Heart left ventricle (tissue), 16 donors: Measurements from ENCODE around the gene RBBP6. TPM values are rescaled to one million over a fixed set of nuclear protein-coding genes. Genes with fewer than 3 reads are reported as not detected.

Experiments
- ATAC-seq, 4 donors: fragments of 200-7000 bp; cut with Tn5 transposase; one replicate each; pipeline ENCODE4 v1.9.1; 2020 to 2022; ENCODE audit warnings: moderate library complexity in 4 of 4, mild to moderate bottlenecking in 3 of 4, moderate number of reproducible peaks in 1 of 4
- DNase-seq, 5 donors: peaks; one replicate each; pipeline ENCODE4 v3.0.0-alpha.2; 2020
- H3K27ac ChIP-seq, 12 donors: fragments of 200-600 bp; sonication (generic) in 4 of 12; one replicate each; pipeline versions ENCODE4 v1.5.0 to v1.8.0; 2016 to 2022; ENCODE audit warnings: mild to moderate bottlenecking in 2 of 12
- H3K27me3 ChIP-seq, 9 donors: fragments of 200-600 bp; sonication (generic) in 2 of 9; one replicate each; pipeline versions ENCODE4 v1.5.1 to v1.8.0; 2016 to 2022; ENCODE audit warnings: mild to moderate bottlenecking in 3 of 9
- H3K36me3 ChIP-seq, 9 donors: fragments of 200-600 bp; sonication (generic) in 2 of 9; one replicate each; pipeline versions ENCODE4 v1.5.0 to v1.8.0; 2018 to 2022; ENCODE audit warnings: mild to moderate bottlenecking in 2 of 9
- H3K4me1 ChIP-seq, 12 donors: fragments of 200-600 bp; sonication (generic) in 4 of 12; one replicate each; pipeline versions ENCODE4 v1.5.0 to v1.8.0; 2016 to 2022; ENCODE audit warnings: mild to moderate bottlenecking in 3 of 12
- H3K4me3 ChIP-seq, 12 donors: fragments of 200-600 bp; sonication (generic) in 4 of 12; one replicate each; pipeline versions ENCODE4 v1.5.0 to v1.8.0; 2017 to 2022; ENCODE audit warnings: mild to moderate bottlenecking in 9 of 12, moderate library complexity in 4 of 12
- H3K9me3 ChIP-seq, 12 donors: fragments of 200-600 bp; sonication (generic) in 4 of 12; one replicate each; pipeline versions ENCODE4 v1.5.0 to v1.8.0; 2016 to 2022; ENCODE audit warnings: mild to moderate bottlenecking in 1 of 12
- CTCF ChIP-seq, 12 donors: fragments of 200-600 bp; sonication (generic) in 4 of 12; IDR thresholded peaks; one replicate each; pipeline versions ENCODE4 v1.5.0 to v1.8.0; 2018 to 2022; ENCODE audit warnings: antibody characterized with exemption in 12 of 12, mild to moderate bottlenecking in 5 of 12
- POLR2A ChIP-seq, 2 donors: fragments of 450-650 bp; IDR thresholded peaks; one replicate each; pipeline ENCODE4 v1.6.1; 2017; ENCODE audit warnings: antibody characterized with exemption in 2 of 2, mild to moderate bottlenecking in 2 of 2, moderate library complexity in 2 of 2
- WGBS, 4 donors: extraction: QIAGEN DNeasy Blood & Tissue Kit in 2 of 4; methylation state at CpG; one replicate each; pipeline versions ENCODE4 v1.1.5 to v1.1.7; 2013 to 2018; 5-methylcytosine and 5-hydroxymethylcytosine counted together
- intact Hi-C, 10 donors: fragments of 100-400 bp; cut with DNase I; formaldehyde crosslinking; loops; one replicate each; pipeline versions ENCODE4 v1.11.1 to v1.14.2; 2022
- polyA plus RNA-seq, 2 donors: library from polyadenylated mRNA; stranded (reverse); fragments of 200-250 nt; gene quantifications; one replicate each; pipeline ENCODE4 v1.2.3, GENCODE V29; 2013
- total RNA-seq, 9 donors: library from RNA; depleted of rRNA in 2 of 9; stranded (reverse); fragments of >200 nt in 2 of 9; fragmentation: NEBNext Ultra II Directional in 3 of 9; extraction: Animal tissue kit (Norgen Biotek cat#: 25700) in 3 of 9; gene quantifications; one replicate each; pipeline versions ENCODE4 v1.1.0 to v1.2.4, GENCODE V29; 2016 to 2023
- donor health status: ischemic (EF 13 %, LVEDD 7.1; RV severe dilation, severe dysfunction).
- donor health status: healthy with polysubstance abuse.
- donor health status: DM: no; HTN: yes; CAD: no.
- donor health status: DM: no; HTN: no; CAD: no.
- donor health status: ischemic (EF 25% LVEDD 6.9; RV normal size, moderate dysfunction).
- donor health status: ischemic (EF 25% LVEDD 5.7; RV mildly dilated, moderate dysfunction).
- donor health status: healthy.
- donor health status: DM: yes; HTN: yes; CAD: no.
- donor health status: ischemic (EF 35%, LVEDD 5.7; RV mildly dilated, moderate dysfunction).
- donor health status: nonischemic (EF 11% LVEDD 7.7; RV severe dilation, severe dysfunction).
- donor health status: DM: yes; HTN: yes; CAD: no.
- donor health status: PGD.
- donor health status: ischemic (EF 29% LVEDD 5.4; RV normal size, mild dysfunction).
- donor health status: nonischemic (EF 23%, LVEDD 6.1; RV moderate dilation, normal function).

The RBBP6 gene
- total and polyA plus RNA-seq, 11 donors: 22.2 to 44.5 (median 32.2) TPM

- TF ChIP-seq POLR2A (IDR thresholded peaks at IDR 0.05) (no peak), CTCF (IDR thresholded peaks at IDR 0.05) (no peak)
- Histone ChIP-seq H3K27ac (no peak overlapping the region), H3K4me1 (peaks cover 0 to 10% (median 0%) of the 10 kb centered on the region in 12 donors), H3K9me3 (no peaks in the 10 kb centered on the region), H3K36me3 (no peaks in the 10 kb centered on the region), H3K4me3 (no peak overlapping the region), H3K27me3 (peaks cover 0 to 3% (median 0%) of the 10 kb centered on the region in 9 donors)
- ATAC-seq (no peak), DNase-seq (no peak)
- WGBS, 4 donors: 83 to 89% (median 86%) methylated on average over 9 of the region's 9 CpGs
- intact Hi-C loops: loop anchor here in 1 of 10 donors (10.0 kb wide), 1 partner anchor 58 kb away; no protein-coding TSS in a partner anchor
Measured at GRCh38 chr16:24526701-24527495, 12.5 kb upstream of the RBBP6 start.

GRCh38 chr16:24531166-24531565 is 8.2 kb upstream of the RBBP6 start:
- no peak for TF ChIP-seq POLR2A (IDR thresholded peaks at IDR 0.05)
- TF ChIP-seq CTCF (IDR thresholded peaks at IDR 0.05): no peak
- intact Hi-C loops: loop anchor here in 1 of 10 donors (10.0 kb wide), 1 partner anchor 574 kb away; no protein-coding TSS in a partner anchor
- ATAC-seq: no peak
- Histone ChIP-seq H3K4me1 (no peaks in the 10 kb centered on the region), H3K27me3 (no peaks in the 10 kb centered on the region), H3K36me3 (no peaks in the 10 kb centered on the region), H3K27ac (no peak overlapping the region), H3K4me3 (no peak overlapping the region), H3K9me3 (no peaks in the 10 kb centered on the region)
- no peak for DNase-seq
- WGBS, 4 donors: 86 to 98% (median 89%) methylated on average over 1 of the region's 1 CpG

DNA sequence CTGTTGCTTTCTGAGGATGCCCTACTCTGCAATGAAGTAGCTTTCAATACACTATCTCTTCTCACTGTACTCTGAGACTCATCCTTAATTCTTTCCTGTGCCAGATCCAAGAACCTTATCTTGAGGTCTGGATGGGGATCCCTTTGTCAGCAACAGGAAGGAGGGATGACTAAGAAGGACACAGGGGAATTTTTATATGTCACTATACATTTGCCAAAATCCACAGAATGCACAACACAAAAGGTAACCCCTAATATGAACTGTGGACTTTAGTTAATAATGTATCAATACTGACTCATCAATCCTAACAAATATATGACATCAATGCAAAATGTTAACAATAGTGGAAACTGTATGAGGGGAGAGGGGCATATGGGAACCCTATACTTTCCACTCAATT is 4.7 kb upstream of the RBBP6 start:
- ATAC-seq (no peak), DNase-seq (no peak)
- TF ChIP-seq POLR2A (IDR thresholded peaks at IDR 0.05) (no peak), CTCF (IDR thresholded peaks at IDR 0.05) (no peak)
- H3K27ac ChIP-seq: no peak overlapping the region
- no peaks in the 10 kb centered on the region for H3K9me3 ChIP-seq
- no peaks in the 10 kb centered on the region for H3K27me3 ChIP-seq
- H3K4me3 ChIP-seq: no peak overlapping the region
- no peaks in the 10 kb centered on the region for H3K36me3 ChIP-seq
- intact Hi-C loops: loop anchor here in 1 of 10 donors (10.0 kb wide), 1 partner anchor 570 kb away; no protein-coding TSS in a partner anchor
- peaks cover 0 to 8% (median 4%) of the 10 kb centered on the region in 12 donors for H3K4me1 ChIP-seq

DNA sequence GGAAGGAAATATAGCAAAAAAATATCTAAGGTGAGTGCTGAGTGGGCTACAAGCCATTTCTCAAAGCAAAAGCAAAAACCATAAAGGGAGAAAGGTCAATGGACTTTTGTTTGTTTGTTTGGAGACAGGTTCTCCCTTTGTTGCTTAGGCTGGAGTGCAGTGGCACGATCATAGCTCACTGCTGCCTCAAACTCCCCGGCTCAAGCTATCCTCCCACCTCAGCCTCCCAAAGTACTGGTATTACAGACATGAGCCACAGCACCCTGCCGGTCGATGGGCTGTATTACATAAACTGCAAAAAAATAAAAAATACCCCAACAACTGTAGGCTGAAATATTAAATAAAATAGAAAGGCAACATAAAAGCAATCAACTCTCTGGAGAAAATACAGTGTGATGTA is 3.5 kb upstream of the RBBP6 start:
- no peak for TF ChIP-seq POLR2A (IDR thresholded peaks at IDR 0.05)
- TF ChIP-seq CTCF (IDR thresholded peaks at IDR 0.05): no peak
- H3K27ac ChIP-seq: no peak overlapping the region
- WGBS, 4 donors: 75 to 84% (median 80%) methylated on average over 4 of the region's 4 CpGs
- DNase-seq (no peak), ATAC-seq (no peak)
- peaks cover 0 to 3% (median 0%) of the 10 kb centered on the region in 9 donors for H3K36me3 ChIP-seq
- H3K27me3 ChIP-seq: no peaks in the 10 kb centered on the region
- intact Hi-C loops: loop anchor here in 1 of 10 donors (10.0 kb wide), 1 partner anchor 569 kb away; no protein-coding TSS in a partner anchor
- no peak overlapping the region for H3K4me3 ChIP-seq
- H3K4me1 ChIP-seq: peaks cover 0 to 8% (median 4%) of the 10 kb centered on the region in 12 donors
- H3K9me3 ChIP-seq: no peaks in the 10 kb centered on the region
